CD4-positive, alpha-beta T cell (primary cell): ENCODE results near the gene SENP8. TPM values are rescaled to one million over a fixed set of nuclear protein-coding genes. Genes with fewer than 3 reads are reported as not detected.

Experiments
- ATAC-seq: fragments of 200-7000 bp; cut with Tn5 transposase; one replicate; pipeline ENCODE4 v1.10.0; 2022; ENCODE audit warnings: mild to moderate bottlenecking; ENCODE audit not compliant: poor library complexity
- CTCF ChIA-PET: fragments of 350-600 bp; sonication (Branson Sonifier 250); formaldehyde crosslinking; loops from one replicate; lab custom pipeline; 2021; ENCODE audit warnings: antibody characterized with exemption, inconsistent platforms; lab: Charles Lee
- POLR2A ChIA-PET: fragments of 350-600 bp; sonication (Branson Sonifier 250); formaldehyde crosslinking; loops from one replicate; lab custom pipeline; 2021; ENCODE audit warnings: antibody characterized with exemption, inconsistent platforms; lab: Charles Lee
- DNase-seq, 14 experiments: peaks; one replicate each; pipeline ENCODE4 v3.0.0-alpha.2; 2013 to 2020; ENCODE audit warnings: mixed read lengths in 2 of 14
- H3K27ac ChIP-seq, 2 donors: one replicate each; pipeline versions ENCODE4 v1.5.1 to v1.7.0; 2013; ENCODE audit warnings: low read length in 2 of 2, low read depth in 1 of 2, mild to moderate bottlenecking in 1 of 2
- H3K27me3 ChIP-seq, 2 experiments: 1 replicate in 1 of 2; 2 replicates in 1 of 2; pipeline versions ENCODE4 v1.6.1 to v1.7.0; 2013; ENCODE audit warnings: low read length in 2 of 2, control low read depth in 1 of 2, mild to moderate bottlenecking in 1 of 2, moderate library complexity in 1 of 2; ENCODE audit not compliant: insufficient read depth in 2 of 2, control insufficient read depth in 1 of 2
- H3K36me3 ChIP-seq: one replicate; pipeline ENCODE4 v1.6.1; 2013; ENCODE audit warnings: low read length, control low read depth; ENCODE audit not compliant: insufficient read depth
- H3K4me1 ChIP-seq: one replicate; pipeline ENCODE4 v1.6.1; 2013; ENCODE audit warnings: low read length, control low read depth; ENCODE audit not compliant: insufficient read depth
- H3K4me3 ChIP-seq: one replicate; pipeline ENCODE4 v1.5.1; 2013; ENCODE audit warnings: mild to moderate bottlenecking, low read length, moderate library complexity
- H3K9me3 ChIP-seq, 2 experiments: 1 replicate in 1 of 2; 2 replicates in 1 of 2; pipeline versions ENCODE4 v1.6.1 to v1.7.0; 2013; ENCODE audit warnings: low read length in 2 of 2, mild to moderate bottlenecking in 2 of 2, control low read depth in 1 of 2, moderate library complexity in 1 of 2; ENCODE audit not compliant: control insufficient read depth in 1 of 2, insufficient read depth in 1 of 2
- H3K27ac Mint-ChIP-seq: one replicate; pipeline ENCODE4 v1.8.0; 2020; ENCODE audit warnings: mixed read lengths
- H3K27me3 Mint-ChIP-seq: one replicate; pipeline ENCODE4 v1.8.0; 2021; ENCODE audit warnings: mixed read lengths
- H3K36me3 Mint-ChIP-seq: one replicate; pipeline ENCODE4 v1.8.0; 2021; ENCODE audit warnings: low read depth, mixed read lengths
- H3K4me1 Mint-ChIP-seq: one replicate; pipeline ENCODE4 v1.8.0; 2021; ENCODE audit warnings: low read depth, mixed read lengths
- H3K4me3 Mint-ChIP-seq: one replicate; pipeline ENCODE4 v1.8.0; 2020; ENCODE audit warnings: mild to moderate bottlenecking, mixed read lengths
- H3K9me3 Mint-ChIP-seq: one replicate; pipeline ENCODE4 v1.8.0; 2020; ENCODE audit warnings: mixed read lengths
- intact Hi-C, 2 experiments: fragments of 100-400 bp; cut with DNase I in 1 of 2; cut with micrococcal nuclease in 1 of 2; formaldehyde crosslinking; loops; one replicate each; pipeline versions ENCODE4 v1.15.1 to v1.9.0; 2023 to 2025; cut with DNase I, micrococcal nuclease
- total RNA-seq, 174 experiments: library from RNA in 2 of 174; stranded (reverse) in 2 of 174; gene quantifications; one replicate each; pipeline ENCODE4 v1.2.3 and lab custom pipeline; 2021 to 2026
- TF ChIP-seq, protein P1 (sequence below): fragments of 200-600 bp; IDR thresholded peaks from one replicate; pipeline ENCODE4 v1.8.0; 2022; ENCODE audit warnings: antibody characterized with exemption, mild to moderate bottlenecking

Gene SENP8
- total RNA-seq, 2 experiments from 2014 or later = 0.14 TPM; not detected in 1

DNA sequence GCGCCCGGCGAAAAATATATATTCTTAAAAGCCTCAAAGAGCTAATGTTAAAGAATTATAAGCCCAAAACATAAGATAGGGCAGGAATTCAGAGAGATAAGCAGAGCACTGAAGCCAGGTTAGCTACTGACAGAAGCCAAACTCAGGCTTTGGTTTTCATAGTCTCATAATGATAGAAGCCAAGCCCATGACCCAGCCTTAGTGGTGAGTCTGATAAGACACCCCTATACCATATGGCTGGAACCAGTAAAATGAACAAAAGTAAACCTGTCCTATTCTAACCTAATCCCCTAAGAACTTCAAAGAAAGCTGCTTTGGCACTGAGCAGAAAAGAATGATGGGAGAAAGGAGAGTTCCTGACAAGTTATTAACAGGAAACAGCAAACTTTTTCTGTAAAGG is 26.2 kb upstream of the SENP8 start:
- no peaks in the 10 kb centered on the region for H3K27me3 ChIP-seq
- no peaks in the 10 kb centered on the region for H3K27me3 Mint-ChIP-seq
- POLR2A ChIA-PET = no interaction called here
- intact Hi-C loops = no loop called here
- no peak overlapping the region for H3K27ac Mint-ChIP-seq
- CTCF ChIA-PET = interaction anchor here (0.7 kb wide), 1 partner anchor 14 kb away, joined by 3 read pairs; no protein-coding TSS in a partner anchor
- H3K27ac ChIP-seq = no peak overlapping the region
- H3K4me1 ChIP-seq = no peaks in the 10 kb centered on the region
- no peaks in the 10 kb centered on the region for H3K9me3 Mint-ChIP-seq
- TF ChIP-seq, protein P1, sequence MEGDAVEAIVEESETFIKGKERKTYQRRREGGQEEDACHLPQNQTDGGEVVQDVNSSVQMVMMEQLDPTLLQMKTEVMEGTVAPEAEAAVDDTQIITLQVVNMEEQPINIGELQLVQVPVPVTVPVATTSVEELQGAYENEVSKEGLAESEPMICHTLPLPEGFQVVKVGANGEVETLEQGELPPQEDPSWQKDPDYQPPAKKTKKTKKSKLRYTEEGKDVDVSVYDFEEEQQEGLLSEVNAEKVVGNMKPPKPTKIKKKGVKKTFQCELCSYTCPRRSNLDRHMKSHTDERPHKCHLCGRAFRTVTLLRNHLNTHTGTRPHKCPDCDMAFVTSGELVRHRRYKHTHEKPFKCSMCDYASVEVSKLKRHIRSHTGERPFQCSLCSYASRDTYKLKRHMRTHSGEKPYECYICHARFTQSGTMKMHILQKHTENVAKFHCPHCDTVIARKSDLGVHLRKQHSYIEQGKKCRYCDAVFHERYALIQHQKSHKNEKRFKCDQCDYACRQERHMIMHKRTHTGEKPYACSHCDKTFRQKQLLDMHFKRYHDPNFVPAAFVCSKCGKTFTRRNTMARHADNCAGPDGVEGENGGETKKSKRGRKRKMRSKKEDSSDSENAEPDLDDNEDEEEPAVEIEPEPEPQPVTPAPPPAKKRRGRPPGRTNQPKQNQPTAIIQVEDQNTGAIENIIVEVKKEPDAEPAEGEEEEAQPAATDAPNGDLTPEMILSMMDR = no peak
- H3K36me3 Mint-ChIP-seq = peaks cover 16% of the 10 kb centered on the region
- H3K4me3 ChIP-seq = no peak overlapping the region
- ATAC-seq (no peak), DNase-seq (no peak)
- H3K36me3 ChIP-seq = no peaks in the 10 kb centered on the region
- H3K4me1 Mint-ChIP-seq = no peaks in the 10 kb centered on the region
- H3K4me3 Mint-ChIP-seq = no peak overlapping the region
- H3K9me3 ChIP-seq = no peaks in the 10 kb centered on the region

DNA sequence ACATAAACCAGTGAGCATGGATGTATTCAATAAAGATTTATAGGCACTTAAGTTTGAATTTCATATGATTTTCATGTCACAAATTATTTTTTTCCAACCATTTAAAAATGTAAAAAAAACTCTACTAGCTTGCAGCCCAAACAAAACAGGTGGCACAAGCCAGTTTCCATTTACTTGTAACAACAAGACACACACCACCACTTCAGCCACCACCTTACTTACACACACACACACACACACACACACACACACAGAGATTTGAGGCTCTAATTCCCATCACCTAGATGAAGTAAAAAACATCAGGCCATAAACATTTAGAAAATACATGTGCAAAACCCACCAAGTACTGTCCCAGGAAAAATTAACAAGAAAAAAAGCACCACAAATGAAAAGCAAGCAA is 25.5 kb upstream of the SENP8 start:
- intact Hi-C loops = no loop called here

DNA sequence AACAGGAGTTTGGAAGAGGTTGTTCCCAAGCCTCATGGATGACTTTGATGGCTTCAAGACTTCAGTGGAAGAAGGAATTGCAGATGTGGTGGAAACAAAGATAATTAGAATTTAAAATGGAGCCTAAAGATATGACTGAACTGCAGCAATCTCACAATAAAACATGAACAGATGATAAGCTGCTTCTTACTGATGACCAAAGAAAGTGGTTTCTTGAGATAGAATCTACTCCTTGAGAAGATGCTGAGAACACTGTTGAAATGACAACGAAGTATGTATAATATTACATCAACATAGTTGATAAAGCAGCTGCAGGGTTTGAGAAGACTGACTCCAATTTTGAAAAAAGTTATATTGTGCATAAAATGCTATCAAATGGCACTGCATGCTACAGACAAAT is 21.4 kb upstream of the SENP8 start:
- ChIA-PET CTCF (no interaction called here), POLR2A (no interaction called here)
- Mint-ChIP-seq H3K4me1 (no peaks in the 10 kb centered on the region), H3K36me3 (peaks cover 5% of the 10 kb centered on the region), H3K4me3 (no peak overlapping the region), H3K9me3 (no peaks in the 10 kb centered on the region), H3K27ac (no peak overlapping the region), H3K27me3 (no peaks in the 10 kb centered on the region)
- no peaks in the 10 kb centered on the region for H3K36me3 ChIP-seq
- no peaks in the 10 kb centered on the region for H3K27me3 ChIP-seq
- no peak for ATAC-seq
- intact Hi-C loops = no loop called here
- no peak overlapping the region for H3K4me3 ChIP-seq
- H3K27ac ChIP-seq = no peak overlapping the region
- TF ChIP-seq, protein P1 = no peak
- H3K4me1 ChIP-seq = no peaks in the 10 kb centered on the region
- no peaks in the 10 kb centered on the region for H3K9me3 ChIP-seq
- DNase-seq = no peak

More for the DNA sequence above, 25.5 kb upstream of the SENP8 start:
- no peaks in the 10 kb centered on the region for H3K9me3 Mint-ChIP-seq
- Histone ChIP-seq H3K4me3 (no peak overlapping the region), H3K9me3 (no peaks in the 10 kb centered on the region), H3K27me3 (no peaks in the 10 kb centered on the region), H3K4me1 (no peaks in the 10 kb centered on the region), H3K36me3 (no peaks in the 10 kb centered on the region), H3K27ac (no peak overlapping the region)
- DNase-seq (no peak), ATAC-seq (no peak)
- POLR2A ChIA-PET = no interaction called here
- no peak overlapping the region for H3K27ac Mint-ChIP-seq
- TF ChIP-seq, protein P1 = no peak
- no peak overlapping the region for H3K4me3 Mint-ChIP-seq
- H3K4me1 Mint-ChIP-seq = no peaks in the 10 kb centered on the region
- H3K36me3 Mint-ChIP-seq = peaks cover 15% of the 10 kb centered on the region
- CTCF ChIA-PET = no interaction called here
- no peaks in the 10 kb centered on the region for H3K27me3 Mint-ChIP-seq
